GM19463 (cell line): ENCODE measurements around the gene USP40.
A peak's percentile ranks its signal among the peaks of the same experiment; 100 is the strongest.
"Not testable (repeated sequence)": the region's sequence is repeated elsewhere in the genome, so short reads cannot be mapped to it uniquely, and the experiment has no call there.

Experiments used
- ATAC-seq: cut with Tn5 transposase; IDR thresholded peaks from one replicate; pipeline ENCODE4 v1.9.1; 2021; ENCODE audit warnings: mild to moderate bottlenecking, moderate library complexity; ENCODE audit not compliant: unreplicated experiment

USP40 gene

DNA sequence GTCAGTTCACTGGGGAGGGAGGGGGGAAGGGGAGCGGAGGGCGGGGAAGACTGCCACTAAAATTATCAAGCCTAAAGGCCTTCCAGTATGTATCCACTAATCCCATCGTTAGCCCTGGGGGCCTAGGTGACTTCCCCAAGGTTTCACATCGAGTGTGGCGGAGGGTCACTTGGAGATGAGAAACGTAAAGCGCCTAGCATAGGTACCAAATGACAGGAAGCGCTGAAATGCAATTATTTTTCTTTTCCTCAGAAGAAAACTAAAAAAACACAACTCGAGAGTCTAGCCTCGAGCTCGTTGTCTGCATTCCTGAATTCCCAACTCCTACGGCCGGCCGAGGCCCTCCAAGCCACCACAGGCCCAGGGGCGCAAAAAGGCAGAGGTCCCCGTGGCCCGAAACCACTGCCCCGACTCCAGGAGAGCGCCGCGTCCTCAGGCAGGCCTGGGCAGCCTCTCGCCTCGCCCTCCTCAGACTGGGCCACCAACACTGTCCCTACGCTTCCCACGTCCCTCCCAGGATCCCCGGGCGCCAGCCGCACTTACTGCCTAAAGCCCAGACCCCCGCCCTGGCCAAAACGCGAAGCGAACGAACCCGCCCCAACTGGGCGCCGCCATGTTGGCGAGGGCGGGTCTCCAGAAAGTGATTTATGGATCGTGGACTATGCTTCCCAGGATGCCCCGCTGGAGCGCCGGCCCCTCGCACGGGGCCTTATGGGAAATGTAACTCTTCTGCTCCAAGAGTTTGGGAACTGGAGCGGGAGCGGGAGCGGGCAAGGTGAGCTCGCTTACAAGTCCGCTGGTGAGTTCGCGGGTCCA is at the start of gene USP40:
USP40 (minus strand) TSS at position 642 of the 816 bp plus-strand sequence. CDS start 1,228 bp downstream, outside the sequence.
- peak; percentile 81 for ATAC-seq

GRCh38 chr2:233611284-233611683 is 44.7 kb upstream of the USP40 start:
- no peak for ATAC-seq

DNA sequence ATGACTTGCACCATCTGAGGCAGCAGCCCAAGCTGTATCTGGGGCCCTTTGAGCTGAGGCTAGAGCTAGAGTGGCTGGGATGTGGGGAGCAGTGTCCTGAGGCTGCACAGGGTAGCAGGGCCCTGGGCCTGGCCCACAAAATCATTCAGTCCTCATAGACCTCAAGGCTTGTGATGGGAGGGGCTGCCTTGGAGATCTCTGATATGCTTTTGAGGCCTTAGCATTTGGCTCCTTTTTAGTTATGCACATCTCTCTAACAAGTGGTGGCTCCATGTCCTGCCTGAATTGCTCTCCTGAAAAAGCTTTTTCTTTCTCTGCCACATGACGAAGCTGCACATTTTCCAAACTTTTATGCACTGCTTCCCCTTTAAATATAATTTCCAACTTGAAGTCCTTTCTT is 39.1 kb upstream of the USP40 start:
- no peak for ATAC-seq

DNA sequence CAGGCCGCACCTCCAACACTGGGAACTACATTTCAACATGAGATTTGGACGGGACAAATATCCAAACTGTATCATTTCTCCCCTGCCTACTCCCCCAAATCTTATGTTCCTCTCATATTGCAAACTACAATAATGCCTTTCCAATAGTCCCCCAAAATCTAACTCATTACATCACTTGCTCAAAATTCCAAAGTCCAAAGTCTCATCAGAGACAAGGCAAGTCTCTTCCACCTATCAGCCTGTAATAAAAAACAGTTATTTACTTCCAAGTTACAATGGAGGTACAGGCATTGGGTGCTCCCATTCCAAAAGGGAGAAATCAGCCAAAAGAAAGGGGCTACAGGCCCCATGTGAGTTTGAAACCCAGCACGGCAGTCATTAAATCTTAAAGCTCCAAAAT is 38.2 kb upstream of the USP40 start:
- ATAC-seq = no peak

GRCh38 chr2:233603520-233603919 is 36.9 kb upstream of the USP40 start:
- ATAC-seq = no peak

DNA sequence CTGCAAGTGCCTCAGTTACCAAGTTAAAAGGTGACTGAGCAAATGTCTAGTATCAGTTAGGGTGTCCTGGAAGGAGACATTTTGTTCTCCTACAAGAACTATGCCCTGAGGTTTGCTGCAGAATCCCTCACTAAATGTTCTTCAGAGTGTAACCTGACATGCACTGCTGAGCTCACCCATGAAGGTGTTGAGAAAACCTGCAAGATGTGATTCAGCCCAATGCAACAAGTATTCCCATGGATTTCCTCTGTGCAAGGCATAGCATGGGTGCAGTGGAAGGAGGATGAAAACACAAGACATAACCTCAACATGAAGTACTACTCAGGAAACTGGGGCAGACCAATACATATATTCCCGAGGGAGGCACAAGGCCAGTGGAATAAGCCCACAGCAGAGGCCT is 35.5 kb upstream of the USP40 start:
- no peak for ATAC-seq

- ATAC-seq = no peak
Measured at GRCh38 chr2:233600386-233600785, 33.8 kb upstream of the USP40 start.

DNA sequence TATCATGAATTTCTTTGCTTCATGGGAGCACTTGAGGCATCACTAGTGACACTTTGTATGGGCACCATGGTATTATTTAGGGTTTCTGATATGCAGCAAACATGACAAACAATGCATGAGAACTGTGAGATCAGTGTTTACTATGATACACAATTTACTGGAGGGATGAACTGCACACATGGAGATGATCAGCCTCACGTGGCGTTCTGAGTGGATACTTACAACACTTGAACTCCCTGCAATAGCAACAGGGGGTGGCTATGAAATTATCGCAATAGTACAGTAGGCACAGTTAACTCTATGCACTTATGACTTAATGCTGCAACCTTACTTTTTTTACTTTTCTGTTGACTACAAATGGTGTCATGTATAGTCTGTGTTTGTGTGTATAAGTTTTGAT is 32.4 kb upstream of the USP40 start:
- no peak for ATAC-seq

- no peak for ATAC-seq
Measured at GRCh38 chr2:233597522-233597921, 30.9 kb upstream of the USP40 start.

- ATAC-seq = peak; percentile 79
Measured at GRCh38 chr2:233593201-233593600, 26.6 kb upstream of the USP40 start.

- ATAC-seq = not testable (repeated sequence)
Measured at GRCh38 chr2:233592706-233593105, 26.1 kb upstream of the USP40 start.

- ATAC-seq = no peak
Measured at GRCh38 chr2:233588400-233588799, 21.8 kb upstream of the USP40 start.

DNA sequence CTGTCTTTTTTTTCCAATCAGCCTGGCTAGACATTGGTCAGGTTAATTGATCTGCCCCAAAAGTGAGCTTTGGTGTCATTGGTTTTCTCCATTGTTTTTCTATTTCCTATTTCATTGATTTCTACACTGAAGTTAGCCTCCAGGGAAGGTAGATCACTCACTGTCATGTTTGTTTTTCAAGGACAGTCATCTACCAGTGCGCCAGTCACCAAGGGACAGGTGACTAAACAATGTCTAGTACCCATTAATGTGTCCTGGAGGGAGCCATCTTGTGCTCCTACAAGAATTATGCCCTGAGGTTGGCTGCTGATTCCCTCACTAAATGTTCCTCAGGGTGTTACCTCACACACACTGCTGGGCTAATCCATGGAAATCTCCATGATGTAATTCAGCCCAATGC is 17.6 kb upstream of the USP40 start:
- ATAC-seq = no peak

DNA sequence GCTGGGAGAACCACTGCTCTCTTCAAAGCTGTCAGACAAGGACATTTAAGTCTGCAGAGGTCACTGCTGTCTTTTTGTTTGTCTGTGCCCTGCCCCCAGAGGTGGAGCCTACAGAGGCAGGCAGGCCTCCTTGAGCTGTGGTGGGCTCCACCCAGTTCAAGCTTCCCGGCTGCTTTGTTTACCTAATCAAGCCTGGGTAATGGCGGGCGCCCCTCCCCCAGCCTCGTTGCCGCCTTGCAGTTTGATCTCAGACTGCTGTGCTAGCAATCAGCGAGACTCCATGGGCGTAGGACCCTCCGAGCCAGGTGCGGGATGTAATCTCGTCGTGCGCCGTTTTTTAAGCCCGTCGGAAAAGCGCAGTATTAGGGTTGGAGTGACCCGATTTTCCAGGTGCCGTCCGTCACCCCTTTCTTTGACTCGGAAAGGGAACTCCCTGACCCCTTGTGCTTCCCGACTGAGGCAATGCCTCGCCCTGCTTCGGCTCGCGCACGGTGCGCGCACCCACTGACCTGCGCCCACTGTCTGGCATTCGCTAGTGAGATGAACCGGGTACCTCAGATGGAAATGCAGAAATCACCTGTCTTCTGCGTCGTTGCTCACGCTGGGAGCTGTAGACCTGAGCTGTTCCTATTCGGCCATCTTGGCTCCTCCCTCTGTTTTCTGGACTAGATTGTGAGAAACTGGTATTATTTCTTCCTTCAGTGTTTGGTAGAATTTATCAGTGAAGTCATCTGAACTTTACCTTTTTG is 16.8 kb upstream of the USP40 start:
- not testable (repeated sequence) for ATAC-seq

DNA sequence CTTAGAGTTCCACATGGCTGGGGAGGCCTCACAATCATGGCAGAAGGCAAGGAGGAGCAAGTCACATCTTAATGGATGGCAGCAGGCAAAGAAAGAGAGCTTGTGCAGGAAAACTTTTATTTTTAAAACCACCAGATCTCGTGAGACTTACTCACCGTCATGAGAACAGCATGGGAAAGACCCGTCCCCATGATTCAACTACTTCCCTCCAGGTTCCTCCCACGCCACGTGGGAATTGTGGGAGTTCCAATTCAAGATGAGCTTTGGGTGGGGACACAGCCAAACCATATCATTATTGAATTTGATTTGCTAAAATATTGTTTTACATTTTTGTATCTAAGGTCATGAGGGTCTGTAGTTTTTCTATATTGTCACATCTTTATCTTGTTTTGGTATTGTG is 10.8 kb upstream of the USP40 start:
- not testable (repeated sequence) for ATAC-seq

DNA sequence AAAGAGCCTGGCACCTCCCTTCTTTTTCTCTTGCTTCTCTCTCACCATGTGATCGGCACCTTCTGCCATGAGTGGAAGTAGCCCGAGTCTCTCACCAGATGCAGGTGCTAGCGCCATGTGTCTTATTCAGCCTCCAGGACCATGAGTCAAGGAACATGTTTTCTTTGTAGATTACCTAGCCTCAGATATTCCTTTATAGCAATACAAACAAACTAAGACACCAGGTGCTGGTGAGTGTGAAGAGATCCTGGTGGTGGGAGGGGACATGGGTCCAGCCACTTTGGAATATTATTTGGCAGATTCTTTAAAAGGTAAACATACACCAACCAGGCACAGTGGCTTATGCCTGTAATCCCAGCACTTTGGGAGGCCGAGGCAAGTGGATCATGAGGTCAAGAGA is 5.9 kb upstream of the USP40 start:
- no peak for ATAC-seq

DNA sequence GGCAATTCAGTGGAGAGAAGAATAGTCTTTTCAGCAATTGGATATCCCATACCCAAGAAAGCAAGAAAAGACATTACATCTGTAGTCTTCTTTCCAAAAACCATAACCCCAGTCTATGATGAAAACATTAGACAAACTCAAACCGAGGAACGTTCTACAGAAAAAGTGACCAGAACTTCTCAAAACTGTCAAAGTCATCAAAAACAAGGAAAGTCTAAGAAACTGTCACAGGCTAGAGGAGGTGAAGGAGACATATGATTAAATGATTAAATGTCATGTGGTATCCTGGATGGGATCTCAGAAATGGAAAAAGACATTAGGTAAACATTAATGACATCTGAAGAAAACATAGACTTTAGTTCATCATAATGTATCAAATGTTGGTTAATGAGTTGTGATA is 4.9 kb upstream of the USP40 start:
- no peak for ATAC-seq

- no peak for ATAC-seq
Measured at GRCh38 chr2:233571001-233571400, 4.4 kb upstream of the USP40 start.

DNA sequence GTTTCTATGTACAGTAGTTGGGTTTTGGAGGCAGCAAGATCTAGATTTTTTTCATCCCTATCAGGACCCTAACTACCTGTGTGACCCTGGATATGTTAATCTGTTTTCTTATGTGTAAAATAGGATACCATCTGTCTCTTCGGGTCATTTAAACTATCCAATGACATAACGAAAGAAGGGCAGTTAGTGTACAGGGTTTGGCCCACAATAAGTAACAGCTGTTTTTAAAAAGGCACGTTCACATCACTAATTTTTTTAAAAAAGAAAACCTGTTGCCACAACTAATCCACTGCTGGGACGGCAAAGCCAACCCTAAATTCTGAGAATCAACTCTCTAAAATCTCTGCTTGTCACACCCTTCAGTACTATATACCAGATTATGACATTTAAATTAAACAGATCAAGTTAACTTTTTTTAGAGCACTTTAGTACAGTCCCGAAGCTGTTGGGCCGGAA is 869 bp downstream of the USP40 start:
- ATAC-seq = peak; percentile 13

DNA sequence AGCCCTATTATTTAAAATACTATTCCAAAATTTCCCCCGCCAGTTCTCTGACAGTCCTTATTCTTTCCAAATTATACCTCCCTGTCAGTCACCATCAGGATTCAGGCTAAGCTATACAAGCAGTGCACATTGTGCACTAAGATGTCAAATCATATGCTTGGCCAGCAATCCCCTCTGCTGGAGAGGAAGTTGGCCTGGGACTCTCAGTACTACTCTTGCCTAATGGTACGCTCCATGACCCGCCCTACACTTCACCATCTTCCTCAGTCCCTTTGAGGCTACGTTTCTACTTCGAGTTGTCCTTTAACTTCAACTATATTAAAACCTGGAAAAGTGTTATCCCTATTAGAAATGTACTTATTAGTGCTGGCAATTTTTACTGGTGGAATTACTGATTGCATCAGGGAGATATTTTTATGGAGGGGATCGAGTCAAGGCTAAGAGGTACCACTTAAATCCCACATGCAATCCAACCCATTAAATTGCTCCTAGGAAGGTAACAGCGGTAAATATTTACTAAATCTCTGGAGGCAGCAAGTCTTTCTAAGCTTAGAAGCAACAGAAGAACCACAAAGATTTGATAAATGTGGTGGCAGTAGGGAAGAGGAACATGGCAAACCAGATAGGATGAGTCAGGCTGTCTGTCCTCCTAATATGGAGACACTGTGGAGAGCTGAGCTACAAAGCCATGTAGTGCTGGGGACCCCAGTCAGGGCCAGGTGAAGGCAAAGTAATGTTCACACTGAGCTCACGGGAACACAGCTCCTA is 2.7 kb downstream of the USP40 start:
- no peak for ATAC-seq
